ENCODE results near the gene NRP2.

Gene NRP2

GRCh38 chr2:205807229-205807628 is 124.9 kb downstream of the NRP2 start:
- DNase-seq (ENCODE audit: low read depth): no peak

GRCh38 chr2:205807758-205808157 is 125.5 kb downstream of the NRP2 start:
- no peak for DNase-seq (ENCODE audit: low read depth)

- no peak for DNase-seq (ENCODE audit: low read depth)
Measured at GRCh38 chr2:205808486-205809121, 126.3 kb downstream of the NRP2 start.

GRCh38 chr2:205811387-205811786 is 129.1 kb downstream of the NRP2 start:
- no peak for DNase-seq (ENCODE audit: low read depth)

GRCh38 chr2:205814039-205814364 is 131.7 kb downstream of the NRP2 start:
- no peak for DNase-seq (ENCODE audit: low read depth)

- DNase-seq (ENCODE audit: low read depth): no peak
Measured at GRCh38 chr2:205815673-205816072, 133.4 kb downstream of the NRP2 start.

- no peak for DNase-seq (ENCODE audit: low read depth)
Measured at GRCh38 chr2:205816268-205816667, 134.0 kb downstream of the NRP2 start.

- no peak for DNase-seq (ENCODE audit: low read depth)
Measured at GRCh38 chr2:205822579-205822978, 140.3 kb downstream of the NRP2 start.

GRCh38 chr2:205827809-205828365 is 145.6 kb downstream of the NRP2 start:
- no peak for DNase-seq (ENCODE audit: low read depth)

GRCh38 chr2:205833864-205834263 is 151.6 kb downstream of the NRP2 start:
- DNase-seq (ENCODE audit: low read depth): no peak

- no peak for DNase-seq (ENCODE audit: low read depth)
Measured at GRCh38 chr2:205834796-205835195, 152.5 kb downstream of the NRP2 start.

GRCh38 chr2:205835251-205835791 is 153.0 kb downstream of the NRP2 start:
- no peak for DNase-seq (ENCODE audit: low read depth)

GRCh38 chr2:205835923-205836322 is 153.6 kb downstream of the NRP2 start:
- DNase-seq (ENCODE audit: low read depth): no peak

- no peak for DNase-seq (ENCODE audit: low read depth)
Measured at GRCh38 chr2:205836477-205837221, 154.3 kb downstream of the NRP2 start.

- DNase-seq (ENCODE audit: low read depth): no peak
Measured at GRCh38 chr2:205837663-205838062, 155.4 kb downstream of the NRP2 start.

- DNase-seq (ENCODE audit: low read depth): no peak
Measured at GRCh38 chr2:205845446-205845845, 163.1 kb downstream of the NRP2 start.
